ENCODE data around the gene TMPRSS11D.

TMPRSS11D gene

GRCh38 chr4:67909905-67910584 lies 26.2 kb upstream of the TMPRSS11D start:
- DNase-seq (ENCODE audit: low read depth): no peak
- TF ChIP-seq, protein P1, sequence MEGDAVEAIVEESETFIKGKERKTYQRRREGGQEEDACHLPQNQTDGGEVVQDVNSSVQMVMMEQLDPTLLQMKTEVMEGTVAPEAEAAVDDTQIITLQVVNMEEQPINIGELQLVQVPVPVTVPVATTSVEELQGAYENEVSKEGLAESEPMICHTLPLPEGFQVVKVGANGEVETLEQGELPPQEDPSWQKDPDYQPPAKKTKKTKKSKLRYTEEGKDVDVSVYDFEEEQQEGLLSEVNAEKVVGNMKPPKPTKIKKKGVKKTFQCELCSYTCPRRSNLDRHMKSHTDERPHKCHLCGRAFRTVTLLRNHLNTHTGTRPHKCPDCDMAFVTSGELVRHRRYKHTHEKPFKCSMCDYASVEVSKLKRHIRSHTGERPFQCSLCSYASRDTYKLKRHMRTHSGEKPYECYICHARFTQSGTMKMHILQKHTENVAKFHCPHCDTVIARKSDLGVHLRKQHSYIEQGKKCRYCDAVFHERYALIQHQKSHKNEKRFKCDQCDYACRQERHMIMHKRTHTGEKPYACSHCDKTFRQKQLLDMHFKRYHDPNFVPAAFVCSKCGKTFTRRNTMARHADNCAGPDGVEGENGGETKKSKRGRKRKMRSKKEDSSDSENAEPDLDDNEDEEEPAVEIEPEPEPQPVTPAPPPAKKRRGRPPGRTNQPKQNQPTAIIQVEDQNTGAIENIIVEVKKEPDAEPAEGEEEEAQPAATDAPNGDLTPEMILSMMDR (IDR thresholded peaks at IDR 0.05; ENCODE audit: insufficient read depth, low read depth, low read length, missing control alignments): peak; percentile 60
- H3K4me3 ChIP-seq (ENCODE audit: low read length): no peak overlapping the region

DNA sequence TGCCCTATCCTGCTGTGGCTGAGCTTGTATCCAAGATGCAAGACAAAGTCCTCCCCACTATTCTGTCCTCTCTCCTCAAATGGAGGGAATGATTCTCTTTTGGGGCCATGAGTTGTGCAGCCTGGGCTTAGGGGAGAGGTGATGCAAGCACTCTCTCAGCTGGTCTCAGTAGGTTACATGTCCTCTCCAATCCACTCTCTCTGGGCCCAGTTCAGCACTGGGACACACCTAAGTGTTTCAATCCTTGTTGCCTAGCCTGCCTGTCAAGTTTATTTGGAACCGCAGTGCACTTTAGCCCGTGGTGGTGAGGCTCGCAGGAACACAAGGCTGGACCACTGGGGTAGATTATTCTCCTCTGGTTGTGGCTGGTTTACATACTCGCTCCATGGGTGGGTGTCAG lies 23.8 kb upstream of the TMPRSS11D start:
- TF ChIP-seq, protein P1 (IDR thresholded peaks at IDR 0.05; ENCODE audit: insufficient read depth, low read depth, low read length, missing control alignments): no peak
- DNase-seq (ENCODE audit: low read depth): peak; percentile 51
- H3K4me3 ChIP-seq (ENCODE audit: low read length): no peak overlapping the region

GRCh38 chr4:67899096-67899495 lies 15.3 kb upstream of the TMPRSS11D start:
- TF ChIP-seq, protein P1 (IDR thresholded peaks at IDR 0.05; ENCODE audit: insufficient read depth, low read depth, low read length, missing control alignments): no peak
- no peak overlapping the region for H3K4me3 ChIP-seq (ENCODE audit: low read length)
- DNase-seq (ENCODE audit: low read depth): no peak

- TF ChIP-seq, protein P1 (IDR thresholded peaks at IDR 0.05; ENCODE audit: insufficient read depth, low read depth, low read length, missing control alignments): no peak
- DNase-seq (ENCODE audit: low read depth): peak; percentile 61
- no peak overlapping the region for H3K4me3 ChIP-seq (ENCODE audit: low read length)
Measured at GRCh38 chr4:67897686-67898085, 13.9 kb upstream of the TMPRSS11D start.

DNA sequence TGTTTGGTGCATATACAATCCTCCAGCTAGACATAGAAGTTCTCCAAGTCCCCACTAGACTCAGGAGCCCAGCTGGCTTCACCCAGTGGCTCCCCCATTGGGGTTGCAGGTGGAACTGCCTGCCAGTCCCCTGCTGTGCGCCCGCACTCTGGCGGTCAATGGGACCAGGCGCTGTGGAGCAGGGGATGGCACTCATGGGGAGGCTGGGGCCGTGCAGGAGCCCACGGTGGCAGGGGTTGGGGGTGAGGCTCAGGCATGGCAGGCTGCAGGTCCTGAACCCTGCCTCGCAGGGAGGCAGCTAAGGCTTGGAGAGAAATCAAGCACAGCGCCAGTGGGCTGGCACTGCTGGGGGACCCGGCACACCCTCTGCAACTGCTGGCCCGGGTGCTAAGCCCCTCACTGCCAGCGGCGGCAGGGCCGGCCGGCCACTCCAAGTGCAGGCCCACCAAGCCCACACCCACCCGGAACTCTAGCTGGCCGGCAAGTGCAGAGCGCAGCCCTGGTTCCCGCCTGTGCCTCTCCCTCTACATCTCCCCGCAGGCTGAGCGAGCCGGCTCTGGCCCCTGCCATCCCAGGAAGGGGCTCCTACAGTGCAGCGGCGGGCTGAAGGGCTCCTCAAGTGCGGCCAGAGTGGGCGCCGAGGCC lies 12.7 kb upstream of the TMPRSS11D start:
- TF ChIP-seq, protein P1 (IDR thresholded peaks at IDR 0.05; ENCODE audit: insufficient read depth, low read depth, low read length, missing control alignments): no peak
- no peak for DNase-seq (ENCODE audit: low read depth)
- no peak overlapping the region for H3K4me3 ChIP-seq (ENCODE audit: low read length)

GRCh38 chr4:67894659-67895058 lies 10.9 kb upstream of the TMPRSS11D start:
- TF ChIP-seq, protein P1 (IDR thresholded peaks at IDR 0.05; ENCODE audit: insufficient read depth, low read depth, low read length, missing control alignments): no peak
- no peak for DNase-seq (ENCODE audit: low read depth)
- H3K4me3 ChIP-seq (ENCODE audit: low read length): no peak overlapping the region

Measured in epithelial cell of esophagus (primary cell).